NCI-H1105 treated with DMSO at 0.1 percent for 48 hours (cell line): Measurements from ENCODE around the gene KLHL14.
"Not testable (repeated sequence)": the region's sequence is repeated elsewhere in the genome, so short reads cannot be mapped to it uniquely, and the experiment has no call there.

Experiments
- DNase-seq: peaks from one replicate; lab custom pipeline; 2025; lab: John Stamatoyannopoulos, UW

Gene KLHL14

DNA sequence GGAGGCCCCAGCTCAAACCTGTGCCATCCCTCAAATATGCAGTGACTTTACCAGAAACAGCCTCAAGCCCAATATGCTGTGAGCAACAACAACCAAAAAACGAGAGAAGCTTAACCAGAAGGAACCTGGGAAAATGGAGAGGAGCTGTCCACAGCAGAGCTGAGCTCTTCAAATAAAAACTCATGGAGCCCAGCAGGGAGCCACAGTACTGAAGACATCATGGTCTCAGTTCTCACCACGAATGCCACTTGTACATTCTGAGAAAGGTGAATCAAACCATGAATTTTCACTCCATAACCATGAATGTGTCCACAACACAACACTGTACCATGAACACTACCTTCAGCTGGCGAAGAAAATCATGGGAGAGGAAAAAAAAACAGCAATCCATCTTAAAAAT is 50.5 kb downstream of the KLHL14 start:
- no peak for DNase-seq

DNA sequence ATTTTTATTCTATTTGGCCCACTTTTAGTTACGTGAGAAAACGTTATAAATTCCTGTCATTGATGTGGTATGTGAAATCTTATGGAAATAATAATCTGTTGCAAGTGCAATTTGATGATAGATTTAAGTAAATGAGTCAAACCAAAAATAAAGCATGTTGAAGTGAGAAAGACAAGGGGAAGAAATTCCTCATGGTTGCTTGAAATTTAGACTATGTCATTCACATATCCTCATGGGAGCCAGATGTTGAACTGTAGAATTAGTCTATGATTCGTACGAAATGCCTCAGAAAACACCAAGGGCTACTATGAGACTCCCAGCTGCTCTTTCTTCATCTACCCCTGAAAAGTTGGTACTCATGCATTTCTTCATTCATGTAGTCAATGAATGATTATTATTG is 55.7 kb downstream of the KLHL14 start:
- DNase-seq = no peak

DNA sequence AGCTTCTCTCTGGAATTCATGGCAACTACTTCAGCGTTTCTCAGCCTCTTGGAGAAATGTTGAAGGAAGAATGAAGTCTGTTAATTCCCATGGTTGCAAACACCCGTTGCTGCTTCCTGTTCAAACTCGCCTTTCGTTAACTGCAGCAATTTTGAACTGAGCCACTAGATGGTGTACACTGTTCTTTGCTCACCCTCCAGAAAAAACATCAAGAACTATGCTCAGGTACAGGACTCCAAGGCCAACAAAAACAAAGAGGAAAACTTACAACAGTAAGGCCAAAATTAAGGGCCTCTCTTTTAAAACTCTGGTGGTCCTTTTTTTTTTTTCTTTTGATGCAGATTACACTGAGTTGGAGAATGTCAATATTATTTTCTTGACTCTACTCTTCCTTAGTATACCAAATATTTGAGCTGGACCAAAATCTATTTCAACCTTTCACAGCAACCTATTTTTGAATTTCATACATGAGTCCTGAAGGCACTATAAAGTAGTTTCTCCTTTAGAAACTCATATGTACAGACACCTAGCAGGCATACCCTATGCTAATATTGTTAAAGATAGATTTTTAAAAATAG is 58.2 kb downstream of the KLHL14 start:
- DNase-seq = peak; percentile 76

DNA sequence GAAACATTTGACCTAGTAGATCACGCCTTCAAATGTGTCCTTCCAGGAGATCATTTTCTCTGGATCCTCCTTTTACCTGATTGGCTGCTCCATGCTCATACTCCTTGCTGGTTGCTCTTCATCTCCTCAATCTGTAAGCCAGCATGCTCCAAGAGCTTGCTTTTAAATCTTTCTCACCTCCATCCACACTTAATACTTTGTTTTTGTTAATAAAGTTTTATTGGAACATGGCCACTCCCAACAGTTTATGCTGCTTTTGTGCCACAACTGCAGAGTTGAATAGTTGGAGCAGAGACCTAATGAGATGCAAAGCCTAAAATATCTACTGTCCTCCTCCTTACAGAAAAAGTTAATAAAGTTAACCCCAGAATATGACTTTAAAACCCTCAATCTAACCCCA is 60.0 kb downstream of the KLHL14 start:
- no peak for DNase-seq

DNA sequence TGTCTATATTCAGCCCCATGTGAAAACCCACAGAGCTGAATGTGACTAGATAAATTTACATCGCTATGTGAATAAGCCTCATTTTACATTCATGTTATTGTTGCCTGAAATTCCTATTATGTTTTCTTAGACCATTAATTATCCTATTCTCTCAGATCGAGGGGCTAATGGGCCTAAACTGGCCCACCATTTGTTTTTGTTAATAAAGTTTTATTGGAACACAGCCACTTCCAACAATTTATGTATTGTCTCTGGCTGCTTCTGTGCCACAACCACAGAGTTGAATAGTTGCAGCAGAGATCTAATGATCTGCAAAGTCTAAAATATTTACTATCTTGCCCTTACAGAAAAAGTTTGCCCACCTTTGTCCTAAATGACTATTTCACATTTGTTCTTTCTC is 61.0 kb downstream of the KLHL14 start:
- DNase-seq = no peak

DNA sequence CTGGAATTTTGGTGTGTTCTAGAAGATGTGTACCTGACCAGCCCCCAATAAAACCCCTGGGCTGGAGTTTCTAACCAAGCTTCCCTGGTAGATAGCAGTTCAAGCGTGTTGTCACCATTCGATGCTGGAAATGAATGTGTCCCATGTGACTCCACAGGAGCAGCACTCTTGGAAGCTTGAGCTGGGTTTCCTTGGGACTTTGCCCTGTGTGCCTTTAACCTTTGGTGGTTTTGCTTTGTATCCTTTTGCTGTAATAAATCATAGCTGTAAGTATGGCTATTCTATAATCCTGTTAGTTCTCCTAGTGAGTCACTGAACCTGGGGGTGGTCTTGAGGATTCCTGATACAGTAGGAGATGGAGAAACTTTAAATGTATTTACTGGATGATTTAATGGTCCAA is 65.2 kb downstream of the KLHL14 start:
- DNase-seq = no peak

DNA sequence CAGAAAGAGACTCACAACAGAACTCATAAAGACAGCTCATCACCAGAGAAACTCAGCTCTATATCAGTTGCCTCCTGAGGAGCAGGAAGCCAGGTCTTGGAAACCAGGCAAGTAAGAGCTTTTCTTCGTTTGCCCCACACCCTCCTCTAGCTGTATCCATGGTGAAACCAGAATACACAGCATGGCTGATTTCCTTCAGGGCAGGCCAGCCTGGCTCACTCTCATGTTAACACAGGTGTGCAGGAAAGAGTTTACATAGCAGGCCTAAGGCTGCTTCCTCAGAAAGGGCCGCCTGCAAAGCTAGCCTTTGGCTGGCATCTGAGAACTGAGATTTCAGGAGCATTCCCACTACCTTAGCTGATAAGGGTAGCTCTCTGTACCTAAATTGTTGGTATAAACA is 65.7 kb downstream of the KLHL14 start:
- no peak for DNase-seq

DNA sequence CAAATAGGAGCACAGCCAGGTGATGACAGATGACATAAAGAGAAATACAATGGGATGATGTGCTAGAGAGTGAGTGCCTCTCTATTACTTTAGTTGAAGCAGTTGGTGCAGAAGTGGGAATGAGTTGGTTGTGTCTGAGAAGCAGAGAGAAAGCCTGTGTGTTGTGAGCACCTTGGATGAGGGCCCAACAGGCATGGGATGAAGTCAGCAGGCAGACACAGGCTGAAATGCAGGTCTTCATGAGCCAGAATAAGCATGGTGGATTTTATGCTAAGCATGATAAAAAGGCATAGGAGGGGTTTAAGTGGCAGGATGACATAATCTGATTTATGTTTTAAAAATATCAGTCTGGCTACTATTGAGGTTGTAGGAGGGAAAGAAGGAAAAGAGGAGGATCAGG is 71.5 kb downstream of the KLHL14 start:
- no peak for DNase-seq

DNA sequence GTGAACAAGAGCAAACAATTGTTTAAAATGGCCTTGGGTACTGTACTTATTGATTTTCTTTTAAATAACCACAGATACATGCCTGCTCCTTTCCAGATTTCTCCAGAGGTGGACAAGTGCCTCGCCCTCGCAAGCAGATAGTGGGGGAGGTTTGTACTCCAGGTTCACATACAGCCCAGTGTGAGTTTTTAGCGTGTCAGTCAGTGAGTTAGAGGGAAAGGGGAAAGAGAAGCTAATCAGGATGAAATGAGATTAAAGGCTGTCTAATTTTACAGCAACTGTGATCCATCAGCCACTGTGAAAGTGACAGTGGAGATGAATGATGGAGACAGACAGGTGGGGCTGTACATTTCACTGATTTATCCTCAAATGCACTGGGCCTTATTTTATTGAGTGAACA is 74.7 kb downstream of the KLHL14 start:
- DNase-seq = no peak

DNA sequence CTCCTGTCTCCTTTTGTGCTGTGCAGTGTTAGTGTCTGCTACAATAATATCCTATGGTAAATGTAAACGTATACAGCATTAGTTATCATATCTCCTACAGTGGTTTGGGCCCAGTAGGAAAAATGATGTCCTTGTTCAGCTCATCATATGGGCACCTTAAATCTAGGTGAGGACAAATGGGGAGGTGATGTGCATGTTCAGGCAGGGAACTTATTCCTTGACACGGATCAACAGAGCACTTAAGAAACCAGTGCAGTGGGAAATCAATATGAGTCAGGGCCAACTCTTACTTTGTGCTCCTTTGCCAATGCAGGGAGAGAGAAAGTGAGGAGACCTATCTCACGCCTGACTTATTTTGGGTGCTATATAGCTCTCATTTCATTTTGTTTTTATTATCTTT is 76.4 kb downstream of the KLHL14 start:
- DNase-seq = no peak

DNA sequence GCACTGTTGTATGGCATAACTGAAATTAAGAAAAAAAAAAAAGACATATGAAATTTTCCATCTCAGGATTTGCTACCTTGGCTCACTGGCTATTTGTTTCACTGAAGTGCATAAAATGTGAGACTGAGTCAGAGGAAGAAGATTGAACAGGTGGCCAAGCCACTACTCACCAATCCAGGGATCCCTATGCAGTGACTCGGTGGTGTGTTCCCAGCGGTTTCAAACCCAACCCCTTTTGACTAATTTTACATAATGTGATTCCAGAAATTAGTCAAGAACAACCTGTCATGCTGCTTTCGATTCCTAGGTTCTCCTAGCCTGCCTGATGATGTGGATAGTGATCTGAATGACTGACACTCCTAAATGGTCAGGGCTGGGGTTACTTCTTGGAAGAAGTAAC is 77.3 kb downstream of the KLHL14 start:
- DNase-seq = no peak

DNA sequence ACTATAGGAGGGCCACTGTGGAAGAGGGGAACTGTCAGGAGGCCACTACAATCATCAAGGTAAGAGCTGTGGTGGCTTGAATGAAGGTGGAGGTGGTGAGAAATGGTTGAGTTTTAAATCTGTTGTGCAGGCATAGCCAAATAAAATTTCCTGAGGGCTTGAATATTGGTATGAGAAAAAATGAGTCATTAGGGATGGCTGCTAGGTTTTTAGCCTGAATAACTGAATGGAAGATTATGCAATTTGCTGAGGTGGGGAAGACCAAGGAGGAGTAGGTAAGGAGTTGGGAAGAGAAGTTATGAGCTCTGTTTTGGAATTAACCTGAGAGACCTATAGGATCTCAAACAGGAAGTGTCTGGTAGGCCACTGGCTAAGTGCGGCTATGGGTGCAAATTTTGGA is 84.0 kb downstream of the KLHL14 start:
- DNase-seq = no peak

DNA sequence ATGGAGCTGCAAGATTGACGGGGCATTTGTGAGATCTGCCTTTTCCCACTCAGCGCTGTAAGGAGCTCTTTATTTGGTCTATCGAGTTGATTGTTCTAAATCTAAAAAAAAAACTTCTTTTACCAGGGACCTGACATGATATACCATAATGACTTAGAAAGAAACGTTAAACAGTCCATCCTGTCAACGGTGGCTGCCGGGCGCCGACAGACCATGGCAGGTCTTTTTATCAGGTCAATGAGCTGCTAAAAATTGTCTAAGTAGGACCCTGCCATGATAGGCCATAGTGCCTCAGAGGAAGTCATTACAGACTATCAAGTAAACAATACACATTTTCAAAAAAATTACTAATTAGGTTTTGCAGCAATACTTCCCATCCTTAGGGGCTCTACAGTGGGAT is 87.9 kb downstream of the KLHL14 start:
- DNase-seq = no peak

DNA sequence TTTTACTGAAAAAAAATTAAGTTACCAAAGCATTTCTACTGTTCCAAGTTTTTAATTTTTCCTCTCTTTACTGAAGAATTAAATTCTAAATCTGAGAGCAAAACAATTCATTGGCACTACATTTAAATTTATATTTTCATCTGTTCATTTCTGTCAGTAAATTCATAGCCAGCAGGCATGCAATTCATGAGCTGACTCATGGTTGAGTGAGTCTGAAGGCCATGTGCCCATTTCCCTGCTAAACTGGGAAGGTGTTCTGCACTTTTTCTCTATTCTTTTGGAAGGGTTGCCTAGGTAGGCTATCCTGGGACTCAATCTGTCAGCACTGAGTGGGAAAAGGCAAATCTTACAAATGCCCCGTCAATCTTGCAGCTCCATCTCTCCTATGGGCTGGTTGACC is 88.7 kb downstream of the KLHL14 start:
- no peak for DNase-seq

DNA sequence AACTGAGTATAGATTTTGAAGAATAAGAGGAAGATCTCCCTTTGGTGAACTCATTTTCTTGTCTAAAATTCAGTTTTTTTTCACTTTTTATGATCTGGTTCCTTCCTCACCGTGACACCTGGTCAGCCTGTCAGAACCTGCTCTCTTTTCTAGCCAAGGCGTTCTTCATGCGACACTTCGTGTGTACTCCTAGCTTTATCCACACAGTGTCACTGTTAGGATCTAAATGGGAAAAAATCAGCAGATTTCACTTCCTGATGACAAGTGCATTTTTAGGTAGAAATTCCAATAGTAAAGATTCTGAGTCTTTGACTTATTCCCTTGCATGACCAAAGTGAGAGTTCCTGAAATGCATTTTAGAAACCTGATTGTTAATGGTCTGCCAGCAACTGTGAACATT is 89.8 kb downstream of the KLHL14 start:
- no peak for DNase-seq

DNA sequence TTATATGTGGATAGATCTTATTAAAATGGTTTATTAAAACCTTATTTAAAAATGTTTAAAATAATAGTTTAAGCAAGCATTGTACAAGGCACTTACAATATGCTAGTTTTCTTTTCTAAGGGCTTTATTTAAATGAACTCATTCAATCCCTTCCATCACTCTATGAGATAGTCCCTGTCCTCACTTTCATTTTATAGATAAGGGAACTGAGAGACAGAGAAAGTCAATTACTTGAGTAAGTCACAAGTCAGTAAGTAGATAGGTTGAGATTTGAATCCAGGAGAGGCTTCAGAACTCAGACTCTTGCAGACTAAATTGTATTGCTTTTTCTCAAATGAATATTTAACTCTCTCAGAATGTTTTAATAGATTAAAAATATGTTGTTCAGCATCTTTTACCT is 95.2 kb downstream of the KLHL14 start:
- no peak for DNase-seq

DNA sequence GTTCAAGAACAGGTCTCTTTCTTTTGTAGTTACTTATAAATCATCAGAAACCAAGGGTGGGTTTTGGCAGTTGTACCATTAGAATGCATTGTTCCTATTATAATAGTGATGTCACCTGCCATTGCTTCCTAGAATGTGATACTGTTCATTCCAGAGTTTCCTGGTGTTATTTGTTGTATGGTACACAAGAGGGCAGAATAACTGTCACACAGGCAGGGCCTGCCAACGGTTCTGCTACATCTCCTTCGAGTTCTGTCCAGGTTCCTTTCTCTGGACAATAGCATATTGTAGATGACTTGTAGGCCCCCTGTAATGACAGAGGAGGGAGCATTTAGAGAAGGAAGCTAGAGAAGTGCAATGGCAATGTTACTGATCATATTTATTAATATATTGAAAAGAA is 98.3 kb downstream of the KLHL14 start:
- DNase-seq = no peak

DNA sequence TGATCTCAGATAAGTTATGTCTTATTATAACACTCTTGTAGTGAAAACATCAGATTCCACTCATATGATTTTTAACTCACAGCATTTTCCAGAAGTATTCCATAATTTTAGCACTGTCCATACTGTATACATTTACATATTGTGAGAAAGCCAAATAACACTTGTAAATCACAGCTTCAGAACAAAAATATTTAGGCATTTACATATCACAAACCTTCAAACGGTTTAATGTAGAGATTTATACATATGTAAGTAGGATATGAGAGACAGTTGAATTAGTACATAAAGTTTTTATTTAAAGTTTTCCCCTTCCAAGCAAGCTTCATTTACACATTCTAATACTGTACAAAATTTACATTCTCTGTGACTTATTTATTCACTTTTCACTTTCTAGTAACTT is 100.4 kb downstream of the KLHL14 start:
- no peak for DNase-seq

DNA sequence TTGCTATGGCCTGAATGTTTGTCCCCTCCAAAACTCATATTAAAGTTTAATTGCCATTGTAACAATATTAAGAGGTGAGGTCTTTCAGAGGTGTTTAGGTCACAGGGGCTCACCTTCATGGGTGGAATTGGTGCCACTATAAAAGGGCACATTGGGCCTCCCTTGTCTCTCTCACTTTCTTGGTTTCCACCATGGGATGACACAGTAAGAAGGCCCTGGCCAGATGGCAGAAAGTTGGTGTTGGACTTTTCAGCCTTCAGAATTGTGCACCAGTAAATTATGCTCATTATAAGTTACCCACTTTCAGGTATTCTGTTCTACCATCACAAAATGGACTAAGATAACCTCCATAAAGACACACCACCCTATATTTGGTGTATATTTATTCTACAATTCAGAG is 102.1 kb downstream of the KLHL14 start:
- DNase-seq = no peak

DNA sequence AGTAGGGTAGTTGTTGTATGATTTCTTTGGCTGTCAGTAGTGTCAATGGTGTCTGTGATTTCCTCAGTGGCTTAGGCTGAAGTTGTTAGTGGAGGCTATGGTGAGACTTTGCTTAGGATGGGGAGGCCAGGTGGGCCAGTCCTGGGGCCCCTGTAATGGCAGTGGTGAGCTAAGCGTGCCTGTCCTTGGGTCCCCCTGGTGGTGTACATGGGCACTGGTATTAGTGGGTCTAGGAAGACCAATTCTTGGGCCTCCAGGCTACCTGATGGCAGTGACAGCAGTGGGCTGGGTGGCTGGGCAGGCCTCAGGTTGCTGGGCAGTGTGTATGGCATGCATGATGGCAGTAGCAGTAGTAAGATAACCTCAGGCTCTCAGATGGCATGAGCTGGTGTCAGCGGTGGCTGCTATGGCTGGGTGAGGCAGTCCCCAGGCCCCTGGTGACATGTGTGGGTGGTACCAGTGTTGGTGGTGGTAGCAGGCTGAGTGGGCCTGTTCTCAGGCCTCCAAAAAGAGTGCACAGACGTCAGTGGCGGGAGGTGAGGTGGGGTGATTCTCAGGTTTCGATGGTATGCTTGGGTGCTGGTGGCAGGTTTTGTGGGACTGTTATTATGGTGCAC is 103.2 kb downstream of the KLHL14 start:
- DNase-seq = no peak

DNA sequence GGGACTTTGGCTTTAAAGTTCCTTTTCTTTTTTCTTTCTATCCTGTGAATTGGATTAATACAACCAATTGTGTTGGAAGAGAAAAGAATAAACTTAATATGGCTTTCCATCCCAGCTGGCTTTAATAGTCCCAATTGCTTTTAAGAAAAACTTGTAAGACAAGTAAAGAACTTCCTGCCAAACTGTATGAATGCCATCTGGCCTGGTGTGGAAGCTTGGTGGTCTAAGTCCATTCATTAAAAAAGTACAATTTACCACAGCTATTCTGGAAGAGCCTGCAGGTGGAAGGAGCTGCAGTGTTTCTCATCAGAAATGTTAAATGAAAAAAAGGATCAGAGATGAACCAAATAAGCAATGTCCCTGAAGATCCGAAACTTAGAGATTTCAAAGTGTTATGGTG is 103.9 kb downstream of the KLHL14 start:
- DNase-seq = no peak

DNA sequence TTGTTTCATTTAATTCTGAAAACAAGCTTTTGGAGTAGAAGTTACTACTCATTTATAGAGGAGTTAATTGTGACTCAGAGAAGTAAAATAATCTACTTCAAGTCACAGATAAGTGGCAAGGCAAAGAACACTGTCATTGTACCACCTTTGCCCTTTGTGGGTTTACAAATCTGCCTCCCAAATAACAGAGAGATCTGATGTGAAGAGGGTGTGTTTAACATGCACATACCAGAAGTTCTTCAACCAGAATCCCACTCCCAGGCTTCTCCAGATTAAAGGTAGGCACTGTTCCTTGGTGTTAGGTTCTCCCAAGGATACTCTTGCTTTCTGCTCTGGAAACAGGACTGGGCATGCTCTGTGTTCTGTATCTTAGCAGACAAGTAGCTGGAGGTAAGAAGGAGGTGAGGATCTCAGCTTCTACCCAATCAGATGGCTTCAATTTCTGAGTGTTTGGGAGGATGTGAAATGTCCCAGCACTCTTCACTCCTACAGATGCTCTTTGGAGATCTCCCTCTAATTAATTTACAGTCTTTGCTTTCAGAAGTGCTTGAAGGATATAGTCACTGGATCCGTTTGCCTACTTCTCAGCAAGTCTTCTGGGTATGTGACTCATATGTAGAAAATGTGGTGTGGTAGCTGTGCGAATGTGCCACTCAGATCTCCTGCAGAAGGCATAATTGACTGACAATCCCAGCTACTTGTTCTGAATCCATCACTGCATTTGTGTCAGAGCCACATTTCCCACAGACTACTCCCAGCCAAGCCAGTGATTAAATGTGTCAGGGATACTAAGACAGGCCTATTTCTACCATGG is 111.1 kb downstream of the KLHL14 start:
- no peak for DNase-seq

DNA sequence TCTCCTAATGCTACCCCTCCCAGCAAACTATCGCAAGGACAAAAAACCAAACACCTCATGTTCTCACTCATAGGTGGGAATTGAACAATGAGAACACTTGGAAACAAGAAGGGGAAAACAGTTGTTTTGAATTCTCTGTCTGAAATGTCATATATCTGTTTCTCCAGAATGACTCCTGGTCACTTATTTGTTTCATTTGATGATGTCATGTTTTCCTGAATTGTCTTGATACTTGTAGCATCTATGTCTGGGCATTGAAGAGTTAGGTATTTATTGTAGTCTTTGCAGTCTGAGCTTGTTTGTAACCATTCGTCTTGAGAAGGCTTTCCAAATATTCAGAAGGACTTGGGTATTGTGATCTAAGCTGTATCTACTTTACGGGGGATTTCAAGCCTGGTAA is 118.3 kb downstream of the KLHL14 start:
- DNase-seq = not testable (repeated sequence)

DNA sequence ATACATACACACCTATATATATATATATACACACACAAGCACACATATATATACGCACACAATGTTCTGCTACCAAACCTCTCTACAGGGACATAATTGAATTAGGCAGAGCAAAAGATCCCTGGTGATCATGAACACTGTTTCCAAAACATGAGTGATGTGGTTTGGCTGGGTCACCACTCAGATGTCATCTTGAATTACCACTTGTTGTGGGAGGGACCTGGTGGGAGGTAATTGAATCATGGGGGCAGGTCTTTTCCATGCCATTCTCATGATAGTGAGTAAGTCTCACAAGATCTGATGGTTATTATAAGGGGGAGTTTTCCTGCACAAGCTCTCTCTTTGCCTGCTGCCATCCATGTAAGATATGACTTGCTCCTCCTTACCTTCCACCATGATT is 135.2 kb downstream of the KLHL14 start:
- DNase-seq = not testable (repeated sequence)
